NB4 (cell line): ENCODE results near the gene HNRNPAB.

ENCODE experiments used
- DNase-seq: peaks from one replicate; pipeline ENCODE4 v3.0.0; 2010; ENCODE audit warnings: low read depth
- H3K4me3 ChIP-seq: one replicate; pipeline ENCODE4 v1.5.1; 2011; ENCODE audit warnings: mild to moderate bottlenecking, low read depth, low read length, moderate library complexity
- MYC ChIP-seq: IDR thresholded peaks from 2 replicates; pipeline ENCODE4 v1.6.1; 2011; ENCODE audit warnings: low read depth, low read length
- POLR2A ChIP-seq: IDR thresholded peaks from 2 replicates; pipeline ENCODE4 v1.6.1; 2011; ENCODE audit warnings: mild to moderate bottlenecking; ENCODE audit not compliant: insufficient read length; ENCODE audit errors: extremely low read depth
- TF ChIP-seq, protein P1 (sequence below): IDR thresholded peaks from 2 replicates; pipeline ENCODE4 v1.6.1; 2011; ENCODE audit warnings: low read depth, low read length
- TF ChIP-seq, protein P2 (sequence below): IDR thresholded peaks from one replicate; pipeline ENCODE4 v1.5.1; 2012; ENCODE audit warnings: low read depth, low read length

Gene HNRNPAB

DNA sequence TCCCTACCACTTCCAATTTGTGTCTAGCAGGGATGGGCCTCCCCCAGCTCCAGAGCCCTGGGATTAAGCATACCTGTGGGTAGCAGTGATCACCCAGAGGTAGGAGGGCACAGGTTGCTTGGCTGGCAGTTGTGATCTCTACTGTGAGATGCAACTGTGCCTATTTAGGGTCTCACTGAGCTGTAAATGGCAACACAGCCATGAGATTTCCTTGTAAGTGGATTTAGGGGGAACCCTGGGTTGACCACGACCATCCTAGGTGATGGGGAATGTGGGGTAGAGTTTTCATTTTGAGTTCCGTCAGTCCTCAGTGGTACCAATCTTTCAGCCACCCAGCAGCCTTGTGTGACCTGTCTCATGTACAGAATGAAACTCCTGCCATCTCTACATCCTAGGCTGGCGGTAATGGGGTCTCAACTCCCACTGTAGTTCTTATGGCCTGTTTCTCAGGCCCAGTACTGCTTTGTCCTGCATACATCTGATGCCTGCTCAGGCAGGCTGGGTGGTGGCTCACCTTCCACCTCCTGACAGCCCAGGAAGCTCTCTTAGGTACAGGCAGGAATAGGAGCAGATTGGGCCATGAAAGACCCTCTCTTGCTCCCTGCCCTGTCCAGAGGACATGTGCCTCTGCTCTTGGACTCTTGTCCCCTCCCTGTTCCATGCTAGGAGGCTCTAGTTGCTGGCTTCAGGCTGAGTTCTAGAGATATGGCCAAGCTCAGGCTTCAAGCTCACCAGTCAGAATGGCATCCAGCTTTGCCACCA, 8.1 kb downstream of the HNRNPAB start:
- DNase-seq: peak; percentile 30
- H3K4me3 ChIP-seq: no peak overlapping the region
- TF ChIP-seq POLR2A: no peak
- TF ChIP-seq, protein P1, sequence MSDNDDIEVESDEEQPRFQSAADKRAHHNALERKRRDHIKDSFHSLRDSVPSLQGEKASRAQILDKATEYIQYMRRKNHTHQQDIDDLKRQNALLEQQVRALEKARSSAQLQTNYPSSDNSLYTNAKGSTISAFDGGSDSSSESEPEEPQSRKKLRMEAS: no peak
- TF ChIP-seq, protein P2, sequence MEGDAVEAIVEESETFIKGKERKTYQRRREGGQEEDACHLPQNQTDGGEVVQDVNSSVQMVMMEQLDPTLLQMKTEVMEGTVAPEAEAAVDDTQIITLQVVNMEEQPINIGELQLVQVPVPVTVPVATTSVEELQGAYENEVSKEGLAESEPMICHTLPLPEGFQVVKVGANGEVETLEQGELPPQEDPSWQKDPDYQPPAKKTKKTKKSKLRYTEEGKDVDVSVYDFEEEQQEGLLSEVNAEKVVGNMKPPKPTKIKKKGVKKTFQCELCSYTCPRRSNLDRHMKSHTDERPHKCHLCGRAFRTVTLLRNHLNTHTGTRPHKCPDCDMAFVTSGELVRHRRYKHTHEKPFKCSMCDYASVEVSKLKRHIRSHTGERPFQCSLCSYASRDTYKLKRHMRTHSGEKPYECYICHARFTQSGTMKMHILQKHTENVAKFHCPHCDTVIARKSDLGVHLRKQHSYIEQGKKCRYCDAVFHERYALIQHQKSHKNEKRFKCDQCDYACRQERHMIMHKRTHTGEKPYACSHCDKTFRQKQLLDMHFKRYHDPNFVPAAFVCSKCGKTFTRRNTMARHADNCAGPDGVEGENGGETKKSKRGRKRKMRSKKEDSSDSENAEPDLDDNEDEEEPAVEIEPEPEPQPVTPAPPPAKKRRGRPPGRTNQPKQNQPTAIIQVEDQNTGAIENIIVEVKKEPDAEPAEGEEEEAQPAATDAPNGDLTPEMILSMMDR: no peak
- no peak for TF ChIP-seq MYC

DNA sequence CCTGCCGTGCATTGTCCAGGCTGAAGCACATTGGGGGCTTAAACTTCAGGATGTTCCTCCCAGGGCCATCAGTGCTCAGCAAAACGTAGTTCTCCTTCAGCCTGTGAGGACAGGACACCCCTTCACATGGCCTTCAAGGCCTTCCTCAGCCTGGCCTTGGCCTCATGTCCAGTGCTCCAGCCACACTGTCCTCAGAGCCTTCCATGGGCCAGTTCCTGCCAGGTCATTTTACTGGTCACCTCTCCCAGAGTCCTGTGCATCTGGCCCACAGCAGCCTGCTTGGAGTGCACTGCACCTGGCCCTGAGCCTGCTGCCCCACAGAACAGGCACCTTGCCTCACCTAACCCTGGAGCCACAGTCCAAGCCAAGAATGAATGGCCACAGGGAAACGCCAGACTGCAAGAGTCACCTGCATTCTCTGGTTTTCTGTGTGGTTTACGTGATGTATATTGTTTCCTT, 8.7 kb downstream of the HNRNPAB start:
- TF ChIP-seq MYC (no peak), POLR2A (no peak)
- TF ChIP-seq, protein P1: no peak
- TF ChIP-seq, protein P2: no peak
- DNase-seq: peak; percentile 34
- H3K4me3 ChIP-seq: no peak overlapping the region

DNA sequence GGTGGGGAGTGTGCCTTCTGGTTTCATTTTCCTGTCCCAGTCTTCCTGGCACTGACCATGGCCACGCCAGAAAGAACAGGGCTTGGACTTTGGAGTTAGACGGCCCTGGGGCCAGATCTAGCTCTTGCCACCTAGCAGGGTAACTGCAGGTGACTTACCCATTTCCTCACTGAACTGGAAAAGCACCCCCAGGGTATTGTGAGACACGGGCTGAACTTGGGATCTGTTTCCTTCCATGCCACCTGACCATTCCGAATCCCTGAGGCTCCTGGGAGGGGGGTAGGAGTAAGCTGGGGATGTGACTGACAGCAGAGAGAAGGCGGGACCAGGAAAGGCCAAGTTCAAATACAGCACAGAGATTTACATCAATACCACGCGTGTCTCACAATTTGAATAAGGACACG, 9.4 kb downstream of the HNRNPAB start:
- TF ChIP-seq, protein P1: no peak
- H3K4me3 ChIP-seq: no peak overlapping the region
- DNase-seq: no peak

DNA sequence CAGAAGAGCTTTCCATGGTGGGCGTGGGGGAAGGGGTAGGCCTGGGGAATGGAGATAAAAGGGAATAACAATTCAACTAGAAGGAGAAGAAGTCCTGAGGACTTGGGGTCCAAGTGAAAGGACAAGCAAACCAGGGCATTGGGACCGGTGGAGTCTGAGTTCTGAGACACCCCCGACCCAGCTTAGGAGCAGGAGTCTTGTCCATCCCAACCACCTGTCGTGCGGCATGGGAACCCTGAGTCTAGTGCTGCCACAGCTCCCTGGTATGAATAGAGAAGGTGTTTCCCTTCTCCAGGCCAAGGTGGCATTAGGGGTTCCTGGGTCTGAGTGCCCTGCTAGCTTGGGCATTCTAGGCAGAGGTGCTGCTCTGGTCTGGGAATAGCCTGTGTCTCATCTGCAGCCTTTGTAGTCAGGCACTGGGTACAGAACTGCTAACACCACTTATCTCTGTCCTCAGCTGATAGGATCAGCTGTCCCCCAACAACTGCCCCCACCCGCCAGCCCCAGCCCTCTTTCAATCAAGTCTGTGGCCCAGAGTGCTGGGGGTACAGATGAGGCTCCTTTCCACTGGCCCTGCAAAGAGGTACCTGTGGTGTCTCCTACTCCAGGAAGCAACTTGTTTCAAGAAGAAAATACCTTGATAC, 9.9 kb downstream of the HNRNPAB start:
- TF ChIP-seq, protein P1: no peak
- TF ChIP-seq POLR2A (no peak), MYC (no peak)
- TF ChIP-seq, protein P2: no peak
- no peak for DNase-seq
- no peak overlapping the region for H3K4me3 ChIP-seq

DNA sequence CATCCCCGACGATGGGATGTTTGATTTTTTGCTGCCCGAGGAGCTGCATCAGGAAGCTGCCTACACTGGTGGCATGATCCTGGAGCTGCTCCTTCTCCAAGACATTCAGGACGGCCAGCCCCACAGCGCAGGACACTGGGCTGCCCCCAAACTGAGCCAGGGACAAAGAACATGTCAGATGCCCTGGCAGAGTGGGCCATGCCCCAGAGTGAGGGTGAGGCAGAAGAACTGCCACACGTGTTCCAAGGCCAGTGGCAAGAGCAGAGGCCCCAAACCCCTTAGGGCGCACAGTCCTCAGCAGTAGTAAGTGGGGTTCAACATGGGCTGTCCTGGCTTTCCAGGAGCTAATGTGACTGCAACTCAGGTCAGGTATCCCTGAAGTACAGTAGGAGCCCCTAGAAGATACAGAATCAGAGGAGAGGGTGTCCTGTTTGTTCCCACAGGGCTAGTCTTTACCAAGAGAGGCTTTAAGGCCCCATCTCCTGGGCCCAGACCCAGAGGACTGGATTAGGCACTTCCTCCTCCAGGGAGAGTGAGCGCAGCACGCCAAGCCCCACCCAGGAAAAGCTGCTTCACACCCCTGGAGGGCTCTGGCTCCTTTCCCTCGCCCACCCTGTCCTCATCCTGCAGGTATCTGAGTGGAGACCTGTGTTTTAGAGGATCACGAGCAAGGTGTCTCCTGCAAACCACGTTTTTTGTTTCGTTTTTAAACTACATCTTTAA, 11.1 kb downstream of the HNRNPAB start:
- TF ChIP-seq POLR2A: no peak
- TF ChIP-seq, protein P2: no peak
- peak; percentile 44 for DNase-seq

DNA sequence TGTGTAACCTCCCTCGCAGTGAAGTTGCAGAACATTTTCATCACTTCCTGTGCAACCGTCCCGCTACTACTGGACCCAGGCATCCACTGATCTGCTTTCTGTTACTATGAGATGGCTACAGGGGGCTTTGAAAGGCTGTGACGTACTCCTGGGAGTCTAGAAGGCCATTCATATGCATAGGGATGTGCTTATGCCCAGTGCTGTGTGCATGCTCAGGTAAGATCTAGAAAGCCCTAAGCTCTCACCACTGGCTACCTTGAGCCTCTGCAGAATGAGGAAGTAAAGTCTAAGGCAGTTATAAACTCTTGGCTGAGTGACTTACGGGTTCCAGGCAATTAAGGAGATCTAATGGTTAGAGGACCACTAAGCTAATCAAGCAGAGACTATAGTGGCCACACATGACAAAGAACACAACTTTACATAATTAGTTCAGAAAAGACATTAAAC, 11.8 kb downstream of the HNRNPAB start:
- H3K4me3 ChIP-seq: no peak overlapping the region
- DNase-seq: peak; percentile 70
- TF ChIP-seq, protein P2: no peak
- no peak for TF ChIP-seq POLR2A
- TF ChIP-seq MYC: no peak
- TF ChIP-seq, protein P1: 0 out of 2 replicates have a peak, but pooled peaks have one; percentile 14

More for the DNA sequence above, 11.1 kb downstream of the HNRNPAB start:
- H3K4me3 ChIP-seq: no peak overlapping the region
